GM12864 (cell line): Measurements from ENCODE around the gene AHCYL2.

Experiments used
- DNase-seq: peaks from one replicate; pipeline ENCODE4 v3.0.0-alpha.2; 2011; ENCODE audit warnings: low read depth
- H3K4me3 ChIP-seq: 2 replicates; pipeline ENCODE4 v1.5.1; 2011; ENCODE audit warnings: mild to moderate bottlenecking, low read depth, low read length, control low read depth
- CTCF ChIP-seq: IDR thresholded peaks from 2 replicates; pipeline ENCODE4 v1.5.1; 2011; ENCODE audit warnings: low read depth, mild to moderate bottlenecking, moderate library complexity, low read length, control low read depth, inconsistent platforms; ENCODE audit errors: missing control alignments

Gene AHCYL2

GRCh38 chr7:129431911-129432643 lies 207.2 kb downstream of the AHCYL2 start:
- no peak overlapping the region for H3K4me3 ChIP-seq
- no peak for DNase-seq
- no peak for TF ChIP-seq CTCF

GRCh38 chr7:129433847-129434674 lies 209.2 kb downstream of the AHCYL2 start, which contains the start of gene STRIP2:
Gene STRIP2 (plus strand): TSS chr7:129434432. CDS start chr7:129434473, 41 bp downstream.
- TF ChIP-seq CTCF = no peak

GRCh38 chr7:129434675-129435318 lies 210.0 kb downstream of the AHCYL2 start:
- H3K4me3 ChIP-seq = peak overlapping the region; percentile 74
- no peak for TF ChIP-seq CTCF
- DNase-seq = no peak

More at GRCh38 chr7:129433847-129434674, 209.2 kb downstream of the AHCYL2 start, which contains the start of gene STRIP2:
- peak; percentile 36 for DNase-seq
- H3K4me3 ChIP-seq = peak within 1 kb of the TSS; percentile 74

- TF ChIP-seq CTCF = no peak
- no peak overlapping the region; the same call in 1 of the 2 replicates for H3K4me3 ChIP-seq
- no peak for DNase-seq
Observed at GRCh38 chr7:129435414-129435829, 210.6 kb downstream of the AHCYL2 start.

- no peak for DNase-seq
- H3K4me3 ChIP-seq = no peak overlapping the region
- TF ChIP-seq CTCF = no peak
Observed at GRCh38 chr7:129436335-129436923, 211.6 kb downstream of the AHCYL2 start.

- no peak for DNase-seq
- no peak overlapping the region for H3K4me3 ChIP-seq
- TF ChIP-seq CTCF = no peak
Observed at GRCh38 chr7:129437190-129437589, 212.4 kb downstream of the AHCYL2 start.
